ENCODE measurements around the gene GGA1.
A peak's percentile ranks its signal among the peaks of the same experiment; 100 is the strongest.

Gene GGA1

DNA sequence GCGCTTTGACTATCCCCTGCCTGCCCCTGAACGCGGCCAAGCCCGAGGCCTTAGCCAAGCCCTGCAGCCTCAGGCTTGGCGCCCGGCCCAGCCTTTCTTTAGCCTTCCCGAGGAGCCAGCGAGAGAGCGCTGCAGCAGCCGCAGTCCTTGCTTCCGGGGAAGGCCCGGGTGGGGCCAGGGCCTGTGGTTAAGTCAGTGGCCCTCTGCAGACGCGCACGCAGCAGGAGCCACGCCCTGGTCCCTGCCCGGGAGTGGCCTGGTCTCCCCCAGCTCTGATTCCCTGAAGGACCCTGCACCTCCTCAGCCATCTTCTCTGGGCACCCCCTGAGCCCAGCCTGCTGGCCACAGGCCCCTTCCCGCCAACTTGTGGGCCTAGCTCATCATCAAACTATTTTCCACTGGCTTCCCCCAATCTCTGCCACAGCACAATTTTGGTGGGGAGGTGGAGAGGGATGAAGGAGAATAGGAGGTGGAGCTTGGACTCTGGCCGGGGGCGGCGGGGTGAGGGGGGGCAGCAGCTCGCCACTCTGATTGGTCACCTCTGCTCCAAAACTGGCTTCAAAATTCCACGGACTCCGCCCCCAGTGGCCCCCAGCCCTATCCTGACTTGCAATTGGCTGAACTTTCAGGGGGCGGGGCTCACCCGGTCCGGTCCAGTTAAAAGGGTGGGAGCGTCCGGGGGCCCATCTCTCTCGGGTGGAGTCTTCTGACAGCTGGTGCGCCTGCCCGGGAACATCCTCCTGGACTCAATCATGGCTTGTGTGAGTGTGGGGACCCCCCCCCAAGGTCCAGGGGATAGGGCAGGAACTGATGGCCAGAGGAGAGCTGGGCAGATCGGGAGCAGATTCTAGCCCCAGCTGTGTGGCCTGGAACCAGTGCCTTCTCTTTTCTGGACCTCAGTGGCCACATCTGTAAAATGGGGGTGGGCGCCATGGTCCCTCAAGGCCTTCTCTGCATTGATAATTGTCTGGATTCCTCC, 66.6 kb downstream of the GGA1 start, which contains the start of gene LGALS1:
Gene LGALS1, plus strand, starts transcription at position 686 of the 979 bp plus-strand sequence. Its CDS starts 67 bp downstream, at position 753.
- peak; percentile 95 to 97 for DNase-seq

DNA sequence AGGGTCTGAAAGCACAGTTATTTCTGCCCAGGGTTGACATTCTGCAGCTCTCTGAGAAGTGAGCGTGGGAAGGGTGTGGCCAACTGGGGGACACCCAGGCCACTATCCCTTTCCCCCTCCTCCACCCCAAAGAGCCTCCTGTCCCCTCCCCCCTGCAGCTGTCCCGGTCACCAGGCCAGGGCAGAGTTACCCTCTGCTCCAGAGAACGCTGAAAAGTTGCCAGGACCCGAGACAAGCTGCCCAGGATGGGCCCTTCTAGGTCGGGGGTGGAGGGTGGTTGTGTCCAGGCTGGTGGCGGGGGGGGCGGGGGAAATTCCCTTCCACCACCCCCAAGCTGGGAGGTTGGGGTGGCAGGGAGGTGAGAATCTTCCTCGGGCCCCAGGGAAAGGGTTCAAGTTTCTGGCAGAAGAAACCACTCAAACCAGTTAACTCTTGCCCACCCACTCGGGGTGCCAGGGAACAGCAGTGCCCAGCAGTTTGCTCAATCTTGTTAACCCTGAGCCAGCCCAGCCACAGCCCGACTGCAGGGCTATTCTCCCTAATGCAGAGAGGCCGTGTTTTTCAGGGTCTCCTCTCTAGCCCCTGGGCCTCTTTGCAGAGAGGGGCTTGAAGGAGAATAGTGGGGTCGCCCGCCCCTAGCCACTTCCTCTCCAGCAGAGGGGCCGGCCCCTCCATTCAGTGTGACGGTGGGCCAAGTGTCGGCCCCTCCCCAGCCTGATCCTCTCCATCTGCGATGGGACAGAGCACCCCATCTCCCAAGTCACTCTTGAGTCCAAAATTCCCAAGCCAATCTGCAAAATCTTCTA, 67.5 kb downstream of the GGA1 start:
- DNase-seq: peak; percentile 17 to 27

DNA sequence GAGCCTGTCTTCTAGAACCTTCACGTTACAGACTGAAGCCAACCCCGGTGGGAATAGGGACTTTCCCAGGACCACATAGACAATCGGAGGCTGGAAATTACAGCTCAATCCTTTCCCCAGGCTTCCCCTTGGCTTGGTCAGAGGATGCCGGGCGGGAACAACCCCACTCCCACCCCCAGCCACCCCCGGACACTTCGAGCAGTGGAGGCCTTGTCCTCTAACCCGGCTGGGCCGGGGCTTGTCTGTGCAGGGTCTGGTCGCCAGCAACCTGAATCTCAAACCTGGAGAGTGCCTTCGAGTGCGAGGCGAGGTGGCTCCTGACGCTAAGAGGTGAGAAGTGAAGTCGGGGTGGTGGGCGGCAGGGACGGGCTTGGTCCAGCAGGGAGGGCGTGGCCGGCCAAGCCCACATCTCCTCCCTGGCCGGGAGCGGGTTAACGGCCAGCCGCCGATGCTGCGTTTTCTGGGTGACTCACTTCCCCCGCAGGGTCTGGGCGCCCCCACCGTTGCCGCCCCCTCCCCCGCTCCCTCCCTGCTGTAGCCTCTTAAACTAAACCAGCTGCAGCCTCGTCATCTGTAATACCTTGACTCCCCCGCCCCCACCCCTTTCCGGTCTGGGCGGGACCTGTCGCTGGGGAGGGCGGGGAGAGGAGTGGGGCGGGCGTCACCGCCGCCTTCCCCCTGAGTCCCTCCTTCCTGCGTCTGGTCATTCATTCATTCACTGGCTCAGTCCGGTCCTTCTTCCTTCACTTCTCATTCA, 68.3 kb downstream of the GGA1 start:
- DNase-seq: peak; percentile 83 to 90

DNA sequence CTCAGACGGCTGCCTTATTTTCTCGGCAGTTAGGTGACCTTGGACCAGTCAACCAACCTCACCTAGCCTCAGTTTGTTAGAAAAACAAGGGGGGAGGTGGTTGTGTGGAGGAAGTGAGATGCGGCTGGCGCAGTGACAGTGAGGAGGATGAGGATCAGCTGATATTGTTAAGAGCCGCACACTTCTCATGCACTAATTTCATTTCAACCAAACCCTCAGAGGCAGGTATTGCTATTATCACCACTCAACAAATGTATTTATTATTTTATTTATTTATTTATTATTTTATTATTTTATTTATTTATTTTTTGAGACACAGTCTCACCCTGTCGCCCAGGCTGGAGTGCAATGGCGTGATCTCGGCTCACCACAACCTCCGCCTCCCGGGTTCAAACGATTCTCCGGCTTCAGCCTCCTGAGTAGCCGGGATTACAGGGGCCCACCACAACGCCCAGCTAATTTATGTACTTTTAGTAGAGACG, 68.9 kb downstream of the GGA1 start:
- DNase-seq: no peak

DNA sequence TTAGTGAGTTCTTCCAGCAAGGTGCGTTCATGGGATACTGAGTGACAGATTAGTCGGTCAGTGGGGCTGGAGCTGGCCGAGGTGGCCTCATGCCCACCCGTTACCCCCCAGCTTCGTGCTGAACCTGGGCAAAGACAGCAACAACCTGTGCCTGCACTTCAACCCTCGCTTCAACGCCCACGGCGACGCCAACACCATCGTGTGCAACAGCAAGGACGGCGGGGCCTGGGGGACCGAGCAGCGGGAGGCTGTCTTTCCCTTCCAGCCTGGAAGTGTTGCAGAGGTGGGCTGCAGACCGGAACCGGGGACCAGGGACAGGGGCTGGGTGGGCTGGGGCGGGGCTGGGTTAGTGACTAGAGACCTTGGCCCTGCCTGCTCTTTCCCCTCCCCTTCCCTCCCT, 69.7 kb downstream of the GGA1 start:
- no peak for DNase-seq

DNA sequence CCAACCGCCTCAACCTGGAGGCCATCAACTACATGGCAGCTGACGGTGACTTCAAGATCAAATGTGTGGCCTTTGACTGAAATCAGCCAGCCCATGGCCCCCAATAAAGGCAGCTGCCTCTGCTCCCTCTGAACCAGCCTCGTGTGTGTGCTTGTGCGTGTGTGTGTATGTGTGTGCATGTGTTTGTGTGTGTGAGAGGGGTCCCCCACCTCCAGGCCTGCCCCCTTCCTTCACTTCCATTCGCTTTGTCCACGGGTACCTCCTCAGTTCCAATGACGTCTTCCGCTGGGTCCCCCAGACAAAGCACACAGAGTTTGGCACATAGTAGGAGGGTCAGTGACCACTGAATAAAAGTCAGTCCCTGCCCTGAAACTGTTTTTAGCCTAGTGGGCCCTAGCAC, 71.0 kb downstream of the GGA1 start:
- DNase-seq: no peak

DNA sequence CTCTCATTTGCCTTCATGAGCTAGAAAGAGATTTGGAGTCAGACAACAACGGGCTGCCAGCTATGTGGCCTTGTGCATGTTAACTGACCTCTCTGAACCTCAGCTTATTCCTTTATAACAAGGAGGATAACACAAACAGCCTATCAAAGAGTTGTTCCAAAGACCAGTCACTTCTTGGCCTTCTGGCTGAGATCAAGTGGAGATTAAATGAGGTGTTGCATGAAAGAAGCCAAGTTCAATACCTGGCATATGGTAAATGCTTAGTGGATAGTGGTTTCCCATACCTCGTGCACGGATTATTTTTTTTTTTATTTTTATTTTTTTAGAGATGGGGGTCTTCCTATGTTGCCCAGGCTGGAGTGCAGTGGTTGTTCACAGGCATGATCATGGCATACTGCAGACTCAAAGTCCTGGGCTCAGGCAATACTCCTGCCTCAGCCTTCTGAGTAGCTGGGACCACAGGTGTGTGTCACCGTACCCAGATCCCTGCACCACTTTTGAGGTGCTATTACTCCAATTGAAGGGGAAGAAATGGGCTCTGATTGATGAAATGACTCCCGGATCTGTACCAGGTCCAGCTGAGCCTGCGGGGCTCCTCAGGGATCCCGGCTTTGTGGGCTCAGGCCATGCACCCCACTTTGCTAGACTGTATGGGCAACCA, 71.7 kb downstream of the GGA1 start:
- no peak for DNase-seq

DNA sequence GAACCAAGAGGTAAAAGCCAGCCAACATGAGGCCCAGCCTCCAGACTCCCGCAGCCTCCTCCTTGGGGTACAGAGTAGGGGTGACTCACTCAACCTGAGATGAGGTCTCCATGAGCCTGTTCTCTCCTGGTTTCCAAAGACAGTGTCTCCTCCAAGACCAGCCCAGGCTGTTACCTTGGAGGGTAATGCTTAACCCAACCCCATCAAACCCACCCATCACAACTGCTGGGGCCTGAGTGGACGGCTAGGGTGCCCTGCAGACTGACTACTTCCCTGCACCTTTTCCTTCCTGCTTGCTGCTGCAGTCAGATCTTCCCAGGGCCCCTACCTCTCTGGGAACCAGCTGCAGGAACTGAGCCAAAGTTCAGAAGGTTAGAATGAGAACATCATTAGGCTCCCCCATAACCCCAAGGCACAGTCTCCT, 72.4 kb downstream of the GGA1 start:
- no peak for DNase-seq

DNA sequence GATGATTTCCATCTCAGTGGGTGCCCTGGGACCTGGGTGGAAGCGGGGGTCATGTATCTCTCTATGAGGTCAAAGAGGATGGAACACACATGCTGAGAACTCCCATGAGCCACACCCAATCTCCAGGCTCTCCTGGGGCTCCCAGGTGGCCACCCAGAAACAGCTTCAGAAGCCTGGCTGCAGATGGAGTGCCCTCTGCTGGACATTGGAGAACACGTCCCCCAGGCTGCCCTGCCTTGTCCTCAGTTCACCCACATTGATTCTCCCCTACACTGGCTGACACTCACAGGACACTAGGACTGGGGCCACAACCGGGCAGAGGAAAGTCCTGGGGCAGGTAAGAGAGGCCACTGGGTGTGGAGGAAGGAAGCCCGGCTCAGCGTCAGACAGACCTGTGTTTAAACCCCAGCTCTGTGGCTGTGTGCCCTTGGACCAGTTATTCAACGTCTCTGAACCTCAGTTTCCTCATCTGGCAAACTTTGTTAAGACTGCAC, 73.0 kb downstream of the GGA1 start:
- peak; percentile 68 to 75 for DNase-seq
